ENCODE measurements around the gene CA12.
"Not testable (repeated sequence)": the region's sequence is repeated elsewhere in the genome, so short reads cannot be mapped to it uniquely, and the experiment has no call there.

The CA12 gene

GRCh38 chr15:63357731-63358130, 23.9 kb downstream of the CA12 start:
- no peak for DNase-seq (ENCODE audit: low read depth in 3 of 3)

- no peak for DNase-seq (ENCODE audit: low read depth in 3 of 3)
Measured at GRCh38 chr15:63357061-63357460, 24.6 kb downstream of the CA12 start.

- DNase-seq (ENCODE audit: low read depth in 3 of 3): no peak
Measured at GRCh38 chr15:63354821-63355650, 26.6 kb downstream of the CA12 start.

- DNase-seq (ENCODE audit: low read depth in 3 of 3): no peak
Measured at GRCh38 chr15:63353887-63354286, 27.8 kb downstream of the CA12 start.

GRCh38 chr15:63353261-63353660, 28.4 kb downstream of the CA12 start:
- DNase-seq (ENCODE audit: low read depth in 3 of 3): no peak

GRCh38 chr15:63352808-63353207, 28.8 kb downstream of the CA12 start:
- DNase-seq (ENCODE audit: low read depth in 3 of 3): no peak

GRCh38 chr15:63351170-63351569, 30.5 kb downstream of the CA12 start:
- DNase-seq (ENCODE audit: low read depth in 3 of 3): no peak

GRCh38 chr15:63350178-63350621, 31.4 kb downstream of the CA12 start:
- DNase-seq (ENCODE audit: low read depth in 3 of 3): no peak

- DNase-seq (ENCODE audit: low read depth in 3 of 3): no peak
Measured at GRCh38 chr15:63349621-63350020, 32.0 kb downstream of the CA12 start.

- no peak for DNase-seq (ENCODE audit: low read depth in 3 of 3)
Measured at GRCh38 chr15:63349156-63349555, 32.5 kb downstream of the CA12 start.

- no peak for DNase-seq (ENCODE audit: low read depth in 3 of 3)
Measured at GRCh38 chr15:63348392-63348791, 33.3 kb downstream of the CA12 start.

GRCh38 chr15:63347074-63347857, 34.4 kb downstream of the CA12 start:
- no peak for DNase-seq (ENCODE audit: low read depth in 3 of 3)

GRCh38 chr15:63345391-63345752, 36.3 kb downstream of the CA12 start:
- no peak for DNase-seq (ENCODE audit: low read depth in 3 of 3)

- no peak for DNase-seq (ENCODE audit: low read depth in 3 of 3)
Measured at GRCh38 chr15:63344731-63345390, 36.8 kb downstream of the CA12 start.

- not testable (repeated sequence) for DNase-seq (ENCODE audit: low read depth in 3 of 3)
Measured at GRCh38 chr15:63342996-63343562, 38.6 kb downstream of the CA12 start.

GRCh38 chr15:63341898-63342297, 39.7 kb downstream of the CA12 start:
- no peak for DNase-seq (ENCODE audit: low read depth in 3 of 3)

GRCh38 chr15:63340878-63341277, 40.8 kb downstream of the CA12 start:
- no peak for DNase-seq (ENCODE audit: low read depth in 3 of 3)

- DNase-seq (ENCODE audit: low read depth in 3 of 3): no peak
Measured at GRCh38 chr15:63340353-63340752, 41.3 kb downstream of the CA12 start.

GRCh38 chr15:63339836-63340235, 41.8 kb downstream of the CA12 start:
- no peak for DNase-seq (ENCODE audit: low read depth in 3 of 3)

GRCh38 chr15:63339006-63339766, 42.5 kb downstream of the CA12 start:
- DNase-seq (ENCODE audit: low read depth in 3 of 3): no peak

GRCh38 chr15:63338170-63338569, 43.5 kb downstream of the CA12 start:
- DNase-seq (ENCODE audit: low read depth in 3 of 3): no peak
